Activated naive CD4-positive, alpha-beta T cell treated with anti-CD3 and anti-CD28 coated beads, Interleukin-2, amount 50 U/mL, for 24 hours (primary cell): ENCODE results near the gene DNAL4.

ENCODE experiments used
- H3K27ac Mint-ChIP-seq: one replicate; pipeline ENCODE4 v1.8.0; 2021; ENCODE audit warnings: mild to moderate bottlenecking, mixed read lengths
- H3K27me3 Mint-ChIP-seq: one replicate; pipeline ENCODE4 v1.8.0; 2021; ENCODE audit warnings: mixed read lengths
- H3K36me3 Mint-ChIP-seq: one replicate; pipeline ENCODE4 v1.8.0; 2021; ENCODE audit warnings: mixed read lengths
- H3K4me1 Mint-ChIP-seq: one replicate; pipeline ENCODE4 v1.8.0; 2021; ENCODE audit warnings: mixed read lengths
- H3K4me3 Mint-ChIP-seq: one replicate; pipeline ENCODE4 v1.8.0; 2021; ENCODE audit warnings: mild to moderate bottlenecking, mixed read lengths
- H3K9me3 Mint-ChIP-seq: one replicate; pipeline ENCODE4 v1.8.0; 2021; ENCODE audit warnings: mixed read lengths

DNAL4 gene

DNA sequence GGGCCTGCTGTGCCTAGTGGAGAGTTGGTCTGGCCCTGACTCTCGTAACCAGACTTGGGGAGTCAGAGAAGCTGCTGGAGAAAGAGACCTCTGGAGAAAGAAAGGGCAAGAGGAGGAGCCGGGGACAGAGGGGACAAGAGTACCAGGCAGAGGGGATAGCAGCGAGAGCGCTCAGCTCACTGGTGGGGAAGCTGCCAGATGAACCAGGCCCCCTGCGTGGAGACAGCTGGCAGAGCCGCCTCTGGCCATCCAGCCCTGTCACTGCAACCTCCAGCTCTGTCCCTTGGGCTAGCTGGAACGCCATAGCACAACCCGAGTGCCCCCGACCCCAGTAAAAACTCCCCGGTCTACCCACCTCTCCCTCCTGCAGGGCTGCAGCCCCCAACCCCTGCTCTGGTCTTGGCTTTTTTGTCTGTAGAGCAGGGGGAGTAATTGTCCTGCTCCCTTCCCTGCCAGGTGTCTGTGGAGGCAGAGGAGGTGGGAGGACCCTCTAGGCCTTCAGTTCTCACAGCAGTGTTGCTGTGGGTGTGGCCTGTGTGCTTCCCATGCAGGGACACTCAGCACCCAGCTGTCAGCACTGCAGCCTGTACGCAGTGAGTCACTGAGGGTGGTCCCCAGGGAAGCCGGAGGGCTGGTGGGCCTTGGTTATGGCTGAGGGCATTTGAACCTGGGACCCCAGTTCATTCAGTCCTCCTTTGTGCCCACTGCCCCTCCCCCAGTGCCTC is 33.3 kb downstream of the DNAL4 start:
- Mint-ChIP-seq H3K9me3 (no peaks in the 10 kb centered on the region), H3K36me3 (no peaks in the 10 kb centered on the region), H3K4me1 (peaks cover 37% of the 10 kb centered on the region), H3K4me3 (no peak overlapping the region), H3K27me3 (no peaks in the 10 kb centered on the region), H3K27ac (peak overlapping the region; percentile 12)

DNA sequence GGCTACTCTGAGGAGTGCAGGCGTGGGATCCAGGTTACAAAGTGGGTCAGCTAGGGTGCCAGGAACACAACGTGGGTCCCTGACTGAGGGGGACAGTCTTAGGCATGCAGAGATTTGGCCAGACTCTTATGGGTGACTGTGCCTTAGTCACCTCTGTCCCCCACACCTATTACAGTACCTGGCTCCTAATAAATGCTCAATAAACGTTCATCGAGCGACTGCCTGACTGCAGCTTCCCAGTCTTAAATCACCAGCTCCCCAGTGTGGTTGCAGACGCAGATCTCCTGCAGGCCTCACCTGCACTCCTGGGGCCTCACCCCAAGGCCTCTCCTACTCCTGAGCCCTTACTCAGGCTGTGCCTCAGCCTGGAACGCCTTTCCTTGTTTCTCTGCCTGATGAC is 34.9 kb downstream of the DNAL4 start:
- Mint-ChIP-seq H3K4me1 (peaks cover 45% of the 10 kb centered on the region), H3K27me3 (no peaks in the 10 kb centered on the region), H3K27ac (peak overlapping the region; percentile 32), H3K9me3 (no peaks in the 10 kb centered on the region), H3K4me3 (no peak overlapping the region), H3K36me3 (no peaks in the 10 kb centered on the region)

- Mint-ChIP-seq H3K4me3 (peak overlapping the region; percentile 1), H3K36me3 (no peaks in the 10 kb centered on the region), H3K9me3 (no peaks in the 10 kb centered on the region), H3K4me1 (peaks cover 51% of the 10 kb centered on the region), H3K27ac (peak overlapping the region; percentile 37), H3K27me3 (no peaks in the 10 kb centered on the region)
Observed at GRCh38 chr22:38758276-38758945, 35.5 kb downstream of the DNAL4 start.

DNA sequence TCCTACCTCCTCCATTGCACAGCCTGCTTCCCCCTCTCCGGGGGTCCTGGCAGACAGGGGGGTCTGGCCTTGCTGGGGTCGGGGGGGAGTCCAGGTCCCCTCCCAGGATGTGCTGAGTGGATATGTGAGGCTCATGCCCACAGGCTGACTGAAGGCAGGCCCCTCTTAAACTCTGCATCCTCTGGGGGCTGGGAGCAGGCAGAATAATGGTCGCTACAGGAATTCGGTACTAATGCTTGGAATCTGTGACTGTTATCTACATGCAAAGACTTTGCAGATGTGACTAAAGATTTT is 36.5 kb downstream of the DNAL4 start:
- Mint-ChIP-seq H3K27ac (peak overlapping the region; percentile 70), H3K27me3 (no peaks in the 10 kb centered on the region), H3K4me3 (peak overlapping the region; percentile 90), H3K4me1 (peaks cover 61% of the 10 kb centered on the region), H3K9me3 (no peaks in the 10 kb centered on the region), H3K36me3 (no peaks in the 10 kb centered on the region)

DNA sequence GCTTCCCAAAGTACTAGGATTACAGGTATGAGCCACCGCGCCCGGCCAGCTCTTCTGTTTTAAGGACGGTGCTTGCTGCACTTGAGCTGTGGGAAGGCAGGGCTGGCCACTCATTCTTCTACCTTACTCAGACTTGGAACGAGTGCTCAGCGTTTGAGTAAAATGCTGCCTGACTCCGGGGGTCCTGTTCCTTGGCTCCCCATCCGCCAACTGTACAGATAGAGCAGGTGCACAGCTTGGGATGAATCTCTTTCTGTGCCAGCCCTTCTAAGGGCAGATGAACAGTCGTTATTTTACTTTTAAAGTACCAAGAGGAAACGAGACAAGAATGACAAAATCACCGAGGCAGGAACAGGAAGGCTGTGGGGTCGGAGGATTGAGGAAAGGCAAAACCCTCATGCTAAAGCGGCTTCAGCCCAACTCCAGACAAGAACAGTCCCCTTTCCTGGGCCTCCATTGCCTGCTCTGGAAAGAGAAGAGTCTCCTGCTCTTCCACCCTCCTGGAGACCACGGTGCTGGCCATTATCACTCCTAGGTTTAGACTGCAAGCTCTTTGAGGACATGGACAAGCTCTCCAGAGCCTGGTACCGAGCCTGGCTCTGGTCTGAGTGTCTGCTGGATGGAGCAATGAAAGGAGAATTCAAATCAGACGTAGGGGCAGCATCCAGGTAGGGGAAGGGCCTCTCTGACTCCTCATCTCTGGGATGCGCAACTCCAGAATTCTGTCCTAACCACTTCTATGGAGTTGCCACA is 37.1 kb downstream of the DNAL4 start:
- peak overlapping the region; percentile 90 for H3K4me3 Mint-ChIP-seq
- H3K27ac Mint-ChIP-seq: peak overlapping the region; percentile 91
- H3K9me3 Mint-ChIP-seq: no peaks in the 10 kb centered on the region
- no peaks in the 10 kb centered on the region for H3K27me3 Mint-ChIP-seq
- H3K36me3 Mint-ChIP-seq: peaks cover under 1% of the 10 kb centered on the region
- H3K4me1 Mint-ChIP-seq: peaks cover 66% of the 10 kb centered on the region

- Mint-ChIP-seq H3K4me1 (peaks cover 75% of the 10 kb centered on the region), H3K27ac (peak within 1 kb of the TSS; percentile 91), H3K4me3 (peak within 1 kb of the TSS; percentile 95), H3K27me3 (no peaks in the 10 kb centered on the region), H3K36me3 (peaks cover 2% of the 10 kb centered on the region), H3K9me3 (no peaks in the 10 kb centered on the region)
Observed at GRCh38 chr22:38755911-38756532, 37.9 kb downstream of the DNAL4 start, which contains the start of gene SUN2. SUN2 (minus strand) TSS chr22:38755998; CDS start chr22:38752628, 3,370 bp downstream.

- H3K4me3 Mint-ChIP-seq: peak overlapping the region; percentile 95
- H3K36me3 Mint-ChIP-seq: peaks cover 2% of the 10 kb centered on the region
- no peaks in the 10 kb centered on the region for H3K27me3 Mint-ChIP-seq
- H3K4me1 Mint-ChIP-seq: peaks cover 76% of the 10 kb centered on the region
- no peaks in the 10 kb centered on the region for H3K9me3 Mint-ChIP-seq
- H3K27ac Mint-ChIP-seq: peak overlapping the region; percentile 91
Observed at GRCh38 chr22:38755155-38755910, 38.6 kb downstream of the DNAL4 start.

DNA sequence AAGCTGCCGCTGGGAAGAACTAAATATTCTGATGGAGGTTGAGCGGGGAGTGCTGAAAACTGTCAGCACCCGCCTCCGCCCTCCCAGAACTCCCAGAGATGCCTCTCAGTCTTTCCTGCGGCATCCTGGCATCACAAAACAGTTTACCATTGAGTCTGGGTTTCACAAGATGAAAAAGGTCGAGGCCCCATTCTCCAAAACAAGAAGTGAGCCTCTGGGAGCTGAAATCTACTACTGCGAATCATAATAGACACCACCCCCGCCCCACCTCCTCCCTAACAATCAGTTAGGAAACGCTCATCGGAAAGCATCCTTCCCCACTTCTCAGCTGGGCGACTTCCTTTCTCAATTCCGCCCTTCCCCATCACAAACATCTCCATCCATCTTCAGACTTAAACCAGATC is 39.2 kb downstream of the DNAL4 start:
- Mint-ChIP-seq H3K4me3 (peak overlapping the region; percentile 95), H3K27ac (peak overlapping the region; percentile 91), H3K27me3 (no peaks in the 10 kb centered on the region), H3K36me3 (peaks cover 2% of the 10 kb centered on the region), H3K9me3 (no peaks in the 10 kb centered on the region), H3K4me1 (peaks cover 80% of the 10 kb centered on the region)

DNA sequence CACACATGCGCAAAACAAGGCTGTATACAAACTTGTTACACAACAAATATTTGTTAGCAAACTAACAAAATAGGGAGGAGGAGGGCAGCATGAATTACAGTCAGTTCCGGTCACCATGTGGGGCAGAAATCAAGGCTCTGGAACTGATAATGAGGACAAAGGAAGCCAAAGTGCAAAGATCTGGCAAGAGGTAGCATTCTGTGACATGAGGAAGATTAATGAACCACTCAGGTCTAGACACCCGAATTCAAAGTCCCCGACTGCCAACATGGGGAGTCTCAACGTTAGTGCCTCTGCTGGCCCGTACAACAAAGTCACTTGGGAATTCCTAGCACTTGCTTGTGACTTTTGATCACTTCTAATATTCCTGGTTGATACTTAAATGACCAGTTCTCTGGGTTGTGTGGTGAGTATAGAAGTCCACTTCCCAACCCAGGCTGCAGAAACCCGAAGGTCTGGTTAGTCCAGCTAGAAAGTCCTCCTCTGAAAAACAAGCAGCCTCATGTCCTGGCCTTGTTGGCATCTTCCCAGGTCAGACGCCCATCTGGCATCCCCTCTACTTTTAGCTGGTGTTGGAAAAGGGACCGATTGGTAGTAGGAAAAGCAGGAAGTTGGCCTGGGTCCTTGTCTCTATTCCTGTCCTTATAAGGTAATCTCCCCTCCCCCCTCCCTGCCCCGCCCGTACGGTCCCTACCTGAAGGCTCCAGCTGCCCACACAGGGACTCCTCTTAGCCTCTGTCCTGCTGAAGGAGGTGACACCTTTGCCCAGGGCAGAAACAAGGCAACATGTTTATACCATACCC is 39.8 kb downstream of the DNAL4 start:
- Mint-ChIP-seq H3K27me3 (no peaks in the 10 kb centered on the region), H3K36me3 (peaks cover 5% of the 10 kb centered on the region), H3K27ac (peak overlapping the region; percentile 91), H3K4me1 (peaks cover 81% of the 10 kb centered on the region), H3K4me3 (peak overlapping the region; percentile 95), H3K9me3 (no peaks in the 10 kb centered on the region)

DNA sequence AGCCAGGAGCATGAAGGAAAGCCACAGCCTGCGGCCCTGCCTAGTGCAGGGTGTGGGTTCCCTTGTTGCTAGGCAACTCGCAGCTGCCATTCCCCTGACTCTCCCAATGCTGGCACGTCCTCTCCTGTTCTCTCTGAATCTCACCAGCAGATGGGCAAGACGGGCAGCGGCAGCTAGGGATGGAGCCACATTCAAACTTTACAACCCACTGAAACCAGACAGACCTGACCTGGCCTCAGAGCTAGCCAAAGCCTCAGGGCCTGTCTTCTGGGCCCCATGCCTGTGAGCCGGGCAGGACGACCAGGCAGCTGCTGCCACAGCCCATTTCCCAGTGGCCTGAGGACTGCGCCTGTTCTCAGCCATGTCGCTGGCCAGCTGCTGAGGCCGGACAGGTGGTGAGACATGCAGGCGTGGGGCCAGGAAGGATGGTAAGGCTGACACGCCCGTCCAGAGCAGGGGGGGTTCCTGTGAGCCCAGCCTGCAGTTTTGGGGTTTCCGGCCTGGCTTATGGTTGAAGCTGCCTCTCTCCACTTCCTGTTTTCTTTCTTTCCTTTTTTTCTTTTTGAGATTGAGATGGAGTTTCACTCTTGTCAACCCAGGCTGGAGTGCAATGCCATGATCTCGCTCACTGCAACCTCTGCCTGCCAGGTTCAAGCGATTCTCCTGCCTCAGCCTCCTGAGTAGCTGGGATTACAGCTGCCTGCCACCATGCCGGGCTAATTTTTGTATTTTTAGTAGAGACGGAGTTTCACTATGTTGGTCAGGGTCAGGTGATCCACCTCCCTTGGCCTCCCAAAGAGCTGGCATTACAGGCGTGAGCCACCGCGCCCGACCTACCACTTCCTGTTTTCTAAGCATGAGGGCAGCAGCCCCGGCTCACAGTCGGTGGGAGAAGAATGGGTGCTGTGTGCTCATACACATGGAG is 42.3 kb downstream of the DNAL4 start:
- Mint-ChIP-seq H3K27me3 (no peaks in the 10 kb centered on the region), H3K4me3 (peak overlapping the region; percentile 95), H3K27ac (peak overlapping the region; percentile 98), H3K4me1 (peaks cover 61% of the 10 kb centered on the region), H3K9me3 (no peaks in the 10 kb centered on the region), H3K36me3 (peaks cover 5% of the 10 kb centered on the region)

GRCh38 chr22:38751066-38751421 is 42.9 kb downstream of the DNAL4 start:
- Mint-ChIP-seq H3K4me1 (peaks cover 57% of the 10 kb centered on the region), H3K9me3 (no peaks in the 10 kb centered on the region), H3K27me3 (no peaks in the 10 kb centered on the region), H3K27ac (peak overlapping the region; percentile 98), H3K4me3 (peak overlapping the region; percentile 95), H3K36me3 (peaks cover 5% of the 10 kb centered on the region)

DNA sequence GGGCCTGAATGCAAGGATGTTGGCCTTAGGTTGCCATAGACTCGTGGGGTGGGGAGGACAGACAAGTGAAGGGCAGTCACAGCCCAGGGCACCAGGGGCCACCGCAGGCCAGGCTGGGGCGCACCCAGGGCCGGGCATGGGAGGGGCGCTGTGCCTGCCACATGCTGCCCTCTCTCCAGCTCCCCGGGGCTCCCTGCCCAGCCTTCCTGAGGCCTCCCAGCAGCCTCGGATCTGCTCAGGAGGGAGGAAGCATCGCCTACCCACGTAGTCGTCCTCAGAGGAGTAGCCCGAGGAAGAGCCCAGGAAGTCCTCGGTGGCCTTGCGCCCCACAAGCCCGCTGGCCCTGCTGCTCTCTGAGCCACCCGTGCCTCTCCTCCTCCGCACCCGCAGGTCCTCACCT is 43.3 kb downstream of the DNAL4 start:
- Mint-ChIP-seq H3K36me3 (peaks cover 5% of the 10 kb centered on the region), H3K27ac (peak overlapping the region; percentile 98), H3K4me1 (peaks cover 57% of the 10 kb centered on the region), H3K9me3 (no peaks in the 10 kb centered on the region), H3K4me3 (peak overlapping the region; percentile 52), H3K27me3 (no peaks in the 10 kb centered on the region)

- H3K36me3 Mint-ChIP-seq: peaks cover 5% of the 10 kb centered on the region
- peaks cover 56% of the 10 kb centered on the region for H3K4me1 Mint-ChIP-seq
- H3K9me3 Mint-ChIP-seq: no peaks in the 10 kb centered on the region
Observed at GRCh38 chr22:38750104-38750503, 43.8 kb downstream of the DNAL4 start.

More at GRCh38 chr22:38750104-38750503, 43.8 kb downstream of the DNAL4 start:
- Mint-ChIP-seq H3K4me3 (peak overlapping the region; percentile 52), H3K27ac (peak overlapping the region; percentile 94), H3K27me3 (no peaks in the 10 kb centered on the region)
